Keratinocyte (primary cell): Measurements from ENCODE around the gene MLLT10. TPM values are rescaled to one million over a fixed set of nuclear protein-coding genes. Genes with fewer than 3 reads are reported as not detected.

Source experiments
- DNase-seq: peaks from one replicate; pipeline ENCODE4 v3.0.0-alpha.2; 2011; ENCODE audit warnings: low read depth, missing footprints, low spot score
- FAIRE-seq: peaks from 2 replicates; lab custom pipeline; 2011; peaks lifted over from hg19 to GRCh38; lab: Jason Lieb, UNC
- H2AFZ ChIP-seq: 2 replicates; pipeline ENCODE4 v1.6.0; 2012; ENCODE audit warnings: low read length, control low read depth, inconsistent platforms; ENCODE audit not compliant: control insufficient read depth
- H3K27ac ChIP-seq: 2 replicates; pipeline ENCODE4 v1.5.1; 2011; ENCODE audit warnings: low read length; ENCODE audit not compliant: control insufficient read depth, insufficient read depth
- H3K27me3 ChIP-seq: 3 replicates; pipeline ENCODE4 v1.6.0; 2011; ENCODE audit warnings: low read length; ENCODE audit not compliant: control insufficient read depth, insufficient read depth; ENCODE audit errors: extremely low read depth
- H3K36me3 ChIP-seq, 2 experiments: 2 replicates in 1 of 2; 3 replicates in 1 of 2; pipeline ENCODE4 v1.5.1; 2011; ENCODE audit warnings: low read length in 2 of 2, mild to moderate bottlenecking in 1 of 2; ENCODE audit not compliant: control insufficient read depth in 2 of 2, insufficient read depth in 2 of 2; ENCODE audit errors: extremely low read depth in 1 of 2
- H3K4me1 ChIP-seq: 3 replicates; pipeline ENCODE4 v1.5.1; 2011; ENCODE audit warnings: low read length; ENCODE audit not compliant: control insufficient read depth, insufficient read depth; ENCODE audit errors: extremely low read depth
- H3K4me2 ChIP-seq: 3 replicates; pipeline ENCODE4 v1.6.0; 2011; ENCODE audit warnings: low read depth, low read length; ENCODE audit not compliant: control insufficient read depth, insufficient read depth; ENCODE audit errors: extremely low read depth
- H3K4me3 ChIP-seq, 3 experiments: fragments of 200-600 bp in 1 of 3; sonication (generic) in 1 of 3; 2 replicates in 2 of 3; 3 replicates in 1 of 3; pipeline ENCODE4 v1.5.1; 2011 to 2016; ENCODE audit warnings: low read length in 3 of 3, mild to moderate bottlenecking in 3 of 3, control low read depth in 2 of 3, inconsistent platforms in 1 of 3, low read depth in 1 of 3, mixed read lengths in 1 of 3, mixed run types in 1 of 3, moderate library complexity in 1 of 3; ENCODE audit not compliant: control insufficient read depth in 2 of 3, insufficient read depth in 2 of 3; ENCODE audit errors: extremely low read depth in 1 of 3
- H3K79me2 ChIP-seq: 2 replicates; pipeline ENCODE4 v1.6.0; 2012; ENCODE audit warnings: low read length; ENCODE audit not compliant: control insufficient read depth, insufficient read depth
- H3K9ac ChIP-seq: 3 replicates; pipeline ENCODE4 v1.6.0; 2011; ENCODE audit warnings: low read length; ENCODE audit not compliant: control insufficient read depth, insufficient read depth; ENCODE audit errors: extremely low read depth
- H3K9me1 ChIP-seq: 3 replicates; pipeline ENCODE4 v1.6.0; 2011; ENCODE audit warnings: low read length; ENCODE audit not compliant: control insufficient read depth, insufficient read depth; ENCODE audit errors: extremely low read depth
- H3K9me3 ChIP-seq: 2 replicates; pipeline ENCODE4 v1.5.1; 2012; ENCODE audit warnings: low read depth, low read length; ENCODE audit not compliant: control insufficient read depth
- H4K20me1 ChIP-seq: 3 replicates; pipeline ENCODE4 v1.6.0; 2011; ENCODE audit warnings: low read length; ENCODE audit not compliant: control insufficient read depth, insufficient read depth; ENCODE audit errors: extremely low read depth
- CTCF ChIP-seq, 3 experiments: IDR thresholded peaks in 1 of 3; conservative IDR thresholded peaks in 1 of 3; optimal IDR thresholded peaks in 1 of 3; 2 replicates in 2 of 3; 3 replicates in 1 of 3; pipeline versions ENCODE3 to v1.5.1; 2011; ENCODE audit warnings: low read length in 3 of 3, mild to moderate bottlenecking in 3 of 3, moderate library complexity in 2 of 3, control low read depth in 1 of 3, inconsistent platforms in 1 of 3; ENCODE audit not compliant: insufficient read depth in 2 of 3; ENCODE audit errors: extremely low read depth in 1 of 3
- EZH2 ChIP-seq: IDR thresholded peaks from one replicate; pipeline ENCODE4 v1.6.1; 2012; ENCODE audit warnings: inconsistent platforms, mild to moderate bottlenecking, low read length, moderate library complexity
- dilution Hi-C: fragments of 300-500 bp; cut with MboI; formaldehyde crosslinking; loops from one replicate; pipeline ENCODE4 v1.7.0; 2020; ENCODE audit warnings: low sequenced_read_pairs; ENCODE audit not compliant: extremely low pct_ligation_motif_present
- polyA plus RNA-seq, 5 experiments: library from polyadenylated mRNA; depleted of rRNA in 3 of 5; stranded (reverse) in 3 of 5; stranded (forward) in 1 of 5; unstranded in 1 of 5; fragments of >200 nt; gene quantifications; 1 replicate in 1 of 5; 2 replicates in 3 of 5; 3 replicates in 1 of 5; pipeline versions ENCODE4 v1.2.1 to v1.2.3, GENCODE V29; 2011 to 2012; ENCODE audit warnings: missing spikeins in 2 of 5, low read depth in 1 of 5, low replicate concordance in 1 of 5

Gene MLLT10
- polyA plus RNA-seq, 1 donor (not counting 4 experiments of a cell fraction or from before 2014, with no cell fraction given), result 40.2 TPM

DNA sequence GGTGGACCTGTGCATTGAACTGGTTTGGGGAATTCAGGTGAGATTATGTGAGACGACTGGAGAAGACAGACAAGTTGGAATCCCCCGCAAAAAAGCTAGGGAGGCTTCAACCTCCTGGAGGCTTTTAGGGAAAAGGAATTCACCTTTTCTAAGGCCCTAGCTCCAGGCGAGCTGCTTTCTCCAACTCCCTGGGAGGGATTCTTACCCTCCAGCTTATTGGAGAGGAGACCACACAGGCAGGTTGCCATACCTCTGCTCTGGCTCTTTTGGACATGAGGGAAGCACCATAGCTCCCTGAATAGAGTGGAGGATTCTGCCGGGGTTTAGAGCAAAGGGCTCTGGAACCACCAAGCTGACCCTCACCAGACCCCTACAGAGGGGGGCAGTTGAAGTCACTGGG is 213.8 kb downstream of the MLLT10 start:
- Histone ChIP-seq H3K4me3 (no peak overlapping the region), H3K4me2 (no peak overlapping the region), H3K36me3 (peaks cover 8 to 9% of the 10 kb centered on the region in 2 experiments), H3K79me2 (no peaks in the 10 kb centered on the region), H3K27me3 (no peaks in the 10 kb centered on the region), H2AFZ (no peak overlapping the region), H3K27ac (no peak overlapping the region), H3K4me1 (peaks cover 19% of the 10 kb centered on the region), H4K20me1 (no peaks in the 10 kb centered on the region), H3K9ac (no peak overlapping the region), H3K9me3 (no peaks in the 10 kb centered on the region), H3K9me1 (no peaks in the 10 kb centered on the region)
- dilution Hi-C loops, result no loop called here
- FAIRE-seq (no peak), DNase-seq (no peak)
- TF ChIP-seq EZH2, result no peak
- TF ChIP-seq CTCF (optimal IDR thresholded peaks at IDR 0.05 in 1 of 3, IDR thresholded peaks at IDR 0.05 in 1 of 3, conservative IDR thresholded peaks at IDR 0.05 in 1 of 3; ENCODE audit: extremely low read depth in 1 of 3, insufficient read depth in 2 of 3, low read length in 3 of 3), result no peak

- FAIRE-seq, result peak; percentile 32
- dilution Hi-C loops, result no loop called here
- H3K9me1 ChIP-seq, result no peaks in the 10 kb centered on the region
- no peak overlapping the region for H3K4me3 ChIP-seq
- H3K27me3 ChIP-seq, result no peaks in the 10 kb centered on the region
- H2AFZ ChIP-seq, result no peak overlapping the region
- H4K20me1 ChIP-seq, result no peaks in the 10 kb centered on the region
- H3K4me2 ChIP-seq, result no peak overlapping the region
- no peak overlapping the region for H3K9ac ChIP-seq
- no peaks in the 10 kb centered on the region for H3K79me2 ChIP-seq
- peaks cover 0 to under 1% of the 10 kb centered on the region in 2 experiments for H3K36me3 ChIP-seq
- H3K4me1 ChIP-seq, result peaks cover 16% of the 10 kb centered on the region
- H3K27ac ChIP-seq, result no peak overlapping the region
- TF ChIP-seq CTCF (optimal IDR thresholded peaks at IDR 0.05 in 1 of 3, IDR thresholded peaks at IDR 0.05 in 1 of 3, conservative IDR thresholded peaks at IDR 0.05 in 1 of 3; ENCODE audit: extremely low read depth in 1 of 3, insufficient read depth in 2 of 3, low read length in 3 of 3) (no peak), EZH2 (no peak)
- DNase-seq, result no peak
- H3K9me3 ChIP-seq, result no peaks in the 10 kb centered on the region
These were observed 215.8 kb downstream of the MLLT10 start for GRCh38 chr10:21749788-21750187.
